ENCODE data around the gene CSTF1.
"Not testable (repeated sequence)": the region's sequence is repeated elsewhere in the genome, so short reads cannot be mapped to it uniquely, and the experiment has no call there.

CSTF1 gene

GRCh38 chr20:56409521-56409920 is 17.1 kb downstream of the CSTF1 start:
- no peak for DNase-seq (ENCODE audit: low read depth in 2 of 2)

GRCh38 chr20:56409956-56410355 is 17.5 kb downstream of the CSTF1 start:
- DNase-seq (ENCODE audit: low read depth in 2 of 2), result no peak

GRCh38 chr20:56411287-56411686 is 18.8 kb downstream of the CSTF1 start:
- not testable (repeated sequence) for DNase-seq (ENCODE audit: low read depth in 2 of 2)

GRCh38 chr20:56411759-56412472 is 19.5 kb downstream of the CSTF1 start, which contains the start of gene CASS4:
Gene CASS4, plus strand, starts transcription at chr20:56412260. Its CDS starts 199 bp downstream, at chr20:56412459.
- DNase-seq (ENCODE audit: low read depth in 2 of 2), result no peak

- DNase-seq (ENCODE audit: low read depth in 2 of 2), result no peak
Observed at GRCh38 chr20:56412473-56412790, 20.0 kb downstream of the CSTF1 start.

- no peak for DNase-seq (ENCODE audit: low read depth in 2 of 2)
Observed at GRCh38 chr20:56412949-56413348, 20.5 kb downstream of the CSTF1 start.

GRCh38 chr20:56414842-56415765 is 22.7 kb downstream of the CSTF1 start:
- DNase-seq (ENCODE audit: low read depth in 2 of 2), result no peak

GRCh38 chr20:56417402-56417801 is 25.0 kb downstream of the CSTF1 start:
- DNase-seq (ENCODE audit: low read depth in 2 of 2), result no peak

- DNase-seq (ENCODE audit: low read depth in 2 of 2), result no peak
Observed at GRCh38 chr20:56417911-56418310, 25.5 kb downstream of the CSTF1 start.

GRCh38 chr20:56418385-56418861 is 26.0 kb downstream of the CSTF1 start:
- DNase-seq (ENCODE audit: low read depth in 2 of 2), result no peak

- DNase-seq (ENCODE audit: low read depth in 2 of 2), result no peak
Observed at GRCh38 chr20:56420028-56420427, 27.6 kb downstream of the CSTF1 start.

- DNase-seq (ENCODE audit: low read depth in 2 of 2), result no peak
Observed at GRCh38 chr20:56420940-56421688, 28.7 kb downstream of the CSTF1 start.

- DNase-seq (ENCODE audit: low read depth in 2 of 2), result no peak
Observed at GRCh38 chr20:56422076-56422823, 29.8 kb downstream of the CSTF1 start.

GRCh38 chr20:56422824-56423189 is 30.4 kb downstream of the CSTF1 start:
- DNase-seq (ENCODE audit: low read depth in 2 of 2), result no peak

GRCh38 chr20:56423211-56423610 is 30.8 kb downstream of the CSTF1 start:
- DNase-seq (ENCODE audit: low read depth in 2 of 2), result no peak

- DNase-seq (ENCODE audit: low read depth in 2 of 2), result no peak
Observed at GRCh38 chr20:56423886-56424285, 31.4 kb downstream of the CSTF1 start.

- DNase-seq (ENCODE audit: low read depth in 2 of 2), result no peak
Observed at GRCh38 chr20:56424931-56425330, 32.5 kb downstream of the CSTF1 start.

GRCh38 chr20:56426026-56426425 is 33.6 kb downstream of the CSTF1 start:
- DNase-seq (ENCODE audit: low read depth in 2 of 2), result no peak

GRCh38 chr20:56426926-56427325 is 34.5 kb downstream of the CSTF1 start:
- no peak for DNase-seq (ENCODE audit: low read depth in 2 of 2)

GRCh38 chr20:56427797-56428196 is 35.4 kb downstream of the CSTF1 start:
- DNase-seq (ENCODE audit: low read depth in 2 of 2), result no peak

GRCh38 chr20:56428410-56428809 is 36.0 kb downstream of the CSTF1 start:
- no peak for DNase-seq (ENCODE audit: low read depth in 2 of 2)
